Cardiac fibroblast (primary cell): ENCODE data around the gene CAPN15.
A peak's percentile ranks its signal among the peaks of the same experiment; 100 is the strongest.

Experiments
- DNase-seq, 2 donors: peaks; one replicate each; pipeline versions ENCODE4 v3.0.0 to v3.0.0-alpha.2; 2010; ENCODE audit warnings: low read depth in 2 of 2
- H3K4me3 ChIP-seq, 2 donors: replicated peaks in 1 of 2; 1 replicate in 1 of 2; 2 replicates in 1 of 2; pipeline ENCODE4 v1.5.1; 2011; ENCODE audit warnings: low read depth in 2 of 2, low read length in 2 of 2, mild to moderate bottlenecking in 2 of 2, moderate library complexity in 1 of 2
- TF ChIP-seq, protein P1 (sequence below): IDR thresholded peaks from one replicate; pipeline ENCODE4 v1.5.1; 2011; ENCODE audit warnings: low read depth, mild to moderate bottlenecking, low read length, inconsistent platforms

CAPN15 gene

DNA sequence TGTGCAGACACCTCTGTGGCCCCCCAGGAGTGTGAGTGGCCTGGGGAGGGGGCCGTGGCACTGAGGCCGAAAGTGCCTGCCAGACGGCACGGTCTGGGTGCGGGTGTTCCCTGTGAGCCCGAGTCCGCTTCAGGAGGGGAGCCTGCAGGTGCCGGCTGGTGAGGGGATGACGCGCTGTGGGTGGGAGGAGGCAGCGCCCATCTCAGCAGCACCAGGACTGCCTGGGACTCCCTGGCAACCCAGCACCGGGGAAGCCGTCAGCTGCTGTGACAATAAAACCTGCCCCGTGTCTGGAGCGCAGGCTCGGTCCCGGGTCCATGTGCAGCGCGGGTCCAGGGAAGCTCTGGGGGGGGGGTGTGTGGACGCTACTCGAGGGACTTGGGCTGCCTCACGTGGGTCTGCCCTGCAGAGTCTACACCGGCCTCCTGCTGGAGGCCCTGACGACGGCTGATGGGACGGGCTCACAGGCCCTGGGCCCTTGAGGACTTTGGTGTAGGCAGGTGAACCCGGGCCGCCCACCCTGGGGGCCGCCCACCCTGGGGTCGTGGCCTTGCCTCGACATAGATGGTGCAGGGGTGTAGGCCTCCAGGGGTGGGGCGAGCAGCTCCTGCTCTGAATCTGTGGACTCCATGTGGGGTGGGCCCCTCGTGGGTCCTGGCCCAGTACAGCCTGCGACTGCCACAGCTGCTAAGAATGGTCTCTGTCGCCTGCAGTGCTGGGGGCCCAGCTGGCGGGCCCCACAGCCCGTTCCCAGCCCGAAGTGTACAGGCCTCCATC lies 56.5 kb downstream of the CAPN15 start:
- no peak overlapping the region for H3K4me3 ChIP-seq
- no peak for DNase-seq
- TF ChIP-seq, protein P1, sequence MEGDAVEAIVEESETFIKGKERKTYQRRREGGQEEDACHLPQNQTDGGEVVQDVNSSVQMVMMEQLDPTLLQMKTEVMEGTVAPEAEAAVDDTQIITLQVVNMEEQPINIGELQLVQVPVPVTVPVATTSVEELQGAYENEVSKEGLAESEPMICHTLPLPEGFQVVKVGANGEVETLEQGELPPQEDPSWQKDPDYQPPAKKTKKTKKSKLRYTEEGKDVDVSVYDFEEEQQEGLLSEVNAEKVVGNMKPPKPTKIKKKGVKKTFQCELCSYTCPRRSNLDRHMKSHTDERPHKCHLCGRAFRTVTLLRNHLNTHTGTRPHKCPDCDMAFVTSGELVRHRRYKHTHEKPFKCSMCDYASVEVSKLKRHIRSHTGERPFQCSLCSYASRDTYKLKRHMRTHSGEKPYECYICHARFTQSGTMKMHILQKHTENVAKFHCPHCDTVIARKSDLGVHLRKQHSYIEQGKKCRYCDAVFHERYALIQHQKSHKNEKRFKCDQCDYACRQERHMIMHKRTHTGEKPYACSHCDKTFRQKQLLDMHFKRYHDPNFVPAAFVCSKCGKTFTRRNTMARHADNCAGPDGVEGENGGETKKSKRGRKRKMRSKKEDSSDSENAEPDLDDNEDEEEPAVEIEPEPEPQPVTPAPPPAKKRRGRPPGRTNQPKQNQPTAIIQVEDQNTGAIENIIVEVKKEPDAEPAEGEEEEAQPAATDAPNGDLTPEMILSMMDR, result no peak

DNA sequence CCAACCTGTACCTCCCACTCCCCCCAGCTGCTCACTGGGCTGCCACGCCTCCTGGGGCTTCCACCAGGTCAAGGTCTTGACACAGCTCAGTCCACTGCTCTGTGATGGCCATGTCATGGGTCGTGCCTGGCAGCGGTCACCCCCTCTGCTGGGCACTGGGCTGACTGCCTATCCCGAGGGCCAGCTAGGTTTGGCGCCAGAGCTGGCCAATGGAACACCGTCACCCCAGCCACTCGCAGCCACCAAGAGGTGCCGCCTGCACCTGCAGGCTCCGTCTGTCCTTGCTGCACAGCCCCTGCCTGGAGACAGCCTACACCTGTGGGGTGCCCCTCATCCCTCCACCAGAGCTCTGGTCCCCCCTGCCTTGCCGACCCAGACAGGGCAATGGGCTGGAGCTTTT lies 57.8 kb downstream of the CAPN15 start:
- no peak for DNase-seq
- H3K4me3 ChIP-seq, result no peak overlapping the region
- TF ChIP-seq, protein P1, result no peak

DNA sequence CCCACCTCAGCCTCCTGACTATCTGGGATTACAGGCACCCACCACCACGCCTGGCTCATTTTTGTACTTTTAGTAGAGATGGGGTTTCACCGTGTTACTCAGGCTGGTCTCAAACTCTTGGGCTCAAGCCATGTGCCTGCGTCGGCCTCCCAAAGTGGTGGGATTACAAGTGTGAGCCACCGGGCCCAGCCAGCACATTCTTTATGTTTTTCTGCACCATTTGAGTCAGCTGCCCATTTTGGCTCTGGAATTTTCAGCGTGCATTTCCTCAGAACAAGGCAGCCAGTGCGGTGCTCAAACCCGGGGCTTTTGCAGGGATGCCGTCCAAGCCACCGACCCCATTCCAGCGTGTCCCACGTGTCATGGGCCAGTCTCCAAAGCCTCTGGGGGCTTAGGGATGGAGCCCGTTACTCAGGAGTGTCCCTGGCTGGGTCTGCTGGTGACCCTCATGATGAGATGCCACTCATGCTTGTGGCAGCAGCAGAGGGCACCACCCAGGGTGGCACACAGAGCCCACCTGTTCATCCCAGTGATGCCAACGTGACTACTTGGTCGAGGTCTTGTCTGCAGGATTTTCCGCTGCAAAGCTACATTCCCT lies 58.6 kb downstream of the CAPN15 start:
- no peak overlapping the region for H3K4me3 ChIP-seq
- TF ChIP-seq, protein P1, result no peak
- DNase-seq, result peak in 1 of 2 donors; percentile 36

DNA sequence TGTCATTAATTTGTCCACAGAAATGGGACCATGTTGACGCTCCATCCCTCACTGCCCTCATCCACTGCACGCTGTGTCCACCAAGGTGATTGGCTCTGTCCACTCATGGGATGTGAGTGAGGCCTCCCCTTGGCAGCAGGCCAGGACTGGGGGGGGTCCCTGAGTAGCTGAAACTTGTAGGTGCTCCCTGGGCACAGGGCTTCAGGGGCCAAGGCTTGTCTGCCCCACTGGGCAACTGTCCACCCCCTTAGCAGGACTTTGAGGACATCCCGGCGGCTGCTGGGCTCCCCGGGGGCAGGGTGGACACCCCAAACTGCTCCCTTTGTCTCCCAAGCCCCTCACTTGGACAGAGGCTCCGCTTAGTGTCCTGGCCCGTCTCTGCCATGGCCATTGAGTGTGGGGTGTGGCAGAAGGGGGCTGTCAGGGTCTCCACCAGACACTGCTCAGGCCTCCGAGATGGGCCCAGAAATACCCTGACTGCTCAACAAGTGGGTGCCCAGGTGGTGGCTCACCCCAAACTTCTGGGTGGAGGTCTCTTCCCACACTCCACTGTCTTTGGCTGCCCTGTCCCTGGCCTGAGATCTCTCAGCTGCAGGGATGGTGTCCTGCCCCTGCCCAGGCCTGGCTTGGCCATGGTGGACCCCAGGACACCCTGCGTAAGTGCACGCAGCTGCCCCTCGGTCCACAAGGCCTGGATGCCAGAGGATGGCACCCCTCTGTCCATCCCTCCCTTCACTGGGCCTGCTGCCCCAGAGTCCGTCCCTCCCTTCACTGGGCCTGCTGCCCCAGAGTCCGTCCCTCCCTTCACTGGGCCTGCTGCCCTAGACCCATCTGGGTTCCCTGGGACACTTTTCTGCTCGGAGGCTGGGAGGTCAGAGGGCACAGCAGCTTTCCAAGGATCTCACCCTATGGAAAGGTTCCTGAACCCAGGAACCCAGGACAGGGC lies 59.4 kb downstream of the CAPN15 start:
- TF ChIP-seq, protein P1, result no peak
- DNase-seq, result no peak
- H3K4me3 ChIP-seq, result no peak overlapping the region

DNA sequence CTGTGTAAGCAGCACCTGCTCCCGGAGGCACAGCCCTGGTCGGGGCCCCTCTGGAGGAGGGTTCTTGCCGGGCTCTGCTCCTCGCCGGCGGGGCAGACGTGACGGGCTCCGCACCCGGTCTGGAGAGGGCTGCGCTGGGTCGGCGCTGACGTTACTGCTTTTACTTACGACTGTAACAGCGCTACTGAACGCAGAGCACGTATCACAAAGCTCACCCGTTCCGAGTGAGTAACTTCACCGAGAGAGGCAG lies 61.1 kb downstream of the CAPN15 start:
- TF ChIP-seq, protein P1, result no peak
- DNase-seq, result peak; percentile 72 to 75
- peak overlapping the region; percentile 71 to 93 for H3K4me3 ChIP-seq

DNA sequence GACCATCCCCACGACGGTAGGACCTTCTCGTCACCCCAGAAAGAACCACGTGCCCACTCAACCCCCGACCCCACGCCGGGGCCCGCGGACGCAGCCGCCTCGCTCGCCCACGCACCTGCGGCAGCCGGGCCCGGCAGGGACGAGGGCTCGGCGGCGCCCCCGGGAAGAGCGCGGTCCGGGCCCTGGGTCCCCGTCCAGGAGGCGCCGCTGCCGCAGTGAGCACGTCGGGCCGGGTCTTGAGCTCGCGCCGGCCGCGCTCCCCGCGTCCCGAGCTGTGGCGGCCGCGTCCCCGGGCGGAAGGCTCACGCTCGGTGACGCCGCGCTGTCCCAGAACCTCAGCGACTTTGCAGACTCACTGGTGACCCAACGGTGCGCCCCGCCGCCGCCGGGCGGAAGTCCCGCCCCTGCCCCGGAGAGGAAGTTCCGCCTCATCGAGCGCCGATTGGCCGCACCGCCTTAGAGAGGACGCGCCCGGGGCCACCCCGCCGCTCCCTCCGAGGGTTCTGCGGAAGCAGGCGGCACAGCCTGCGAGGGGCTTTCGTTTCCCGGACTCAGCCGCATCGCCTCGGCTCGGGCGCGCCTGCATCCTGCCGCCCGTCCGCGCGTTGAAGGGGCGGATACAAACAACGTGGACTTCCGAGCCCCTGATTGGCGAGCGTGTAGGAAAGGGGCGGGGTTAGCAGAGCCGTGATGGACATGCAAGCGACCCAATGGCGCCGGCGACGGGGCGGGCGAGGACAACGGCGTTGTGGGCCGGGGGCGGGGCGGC lies 61.6 kb downstream of the CAPN15 start:
- H3K4me3 ChIP-seq, result peak overlapping the region; percentile 71 to 93
- DNase-seq, result peak; percentile 98
- TF ChIP-seq, protein P1, result no peak
